Panc1 (cell line): ENCODE measurements around the gene AGBL2.

Experiments
- CTCF ChIP-seq: fragments of 450-650 bp; IDR thresholded peaks from 2 replicates; pipeline ENCODE4 v1.5.1; 2017; ENCODE audit warnings: mild to moderate bottlenecking
- REST ChIP-seq, 2 experiments: IDR thresholded peaks; 2 replicates each; pipeline ENCODE4 v1.6.1; 2011 to 2012; ENCODE audit warnings: low read depth in 2 of 2, control low read depth in 1 of 2, low read length in 1 of 2, mild to moderate bottlenecking in 1 of 2, moderate library complexity in 1 of 2; ENCODE audit not compliant: insufficient read depth in 1 of 2

GRCh38 chr11:47726118-47726442 is 10.9 kb upstream of the AGBL2 start:
- TF ChIP-seq CTCF (no peak), REST (IDR thresholded peaks at IDR 0.05; ENCODE audit: insufficient read depth in 1 of 2, low read depth in 2 of 2, low read length in 1 of 2) (no peak)
